Stimulated activated CD8-positive, alpha-beta memory T cell treated with anti-CD3 and anti-CD28 coated beads, Interleukin-4, amount 100 ng/mL, for 1 hour (primary cell): ENCODE results near the gene PFKP.

ENCODE experiments used
- DNase-seq, 2 donors: peaks; one replicate each; pipeline ENCODE4 v3.0.0-alpha.2; 2020; ENCODE audit warnings: low read depth in 2 of 2, low spot score in 1 of 2

Gene PFKP

GRCh38 chr10:3115685-3116084 is 48.3 kb downstream of the PFKP start:
- DNase-seq, result no peak

DNA sequence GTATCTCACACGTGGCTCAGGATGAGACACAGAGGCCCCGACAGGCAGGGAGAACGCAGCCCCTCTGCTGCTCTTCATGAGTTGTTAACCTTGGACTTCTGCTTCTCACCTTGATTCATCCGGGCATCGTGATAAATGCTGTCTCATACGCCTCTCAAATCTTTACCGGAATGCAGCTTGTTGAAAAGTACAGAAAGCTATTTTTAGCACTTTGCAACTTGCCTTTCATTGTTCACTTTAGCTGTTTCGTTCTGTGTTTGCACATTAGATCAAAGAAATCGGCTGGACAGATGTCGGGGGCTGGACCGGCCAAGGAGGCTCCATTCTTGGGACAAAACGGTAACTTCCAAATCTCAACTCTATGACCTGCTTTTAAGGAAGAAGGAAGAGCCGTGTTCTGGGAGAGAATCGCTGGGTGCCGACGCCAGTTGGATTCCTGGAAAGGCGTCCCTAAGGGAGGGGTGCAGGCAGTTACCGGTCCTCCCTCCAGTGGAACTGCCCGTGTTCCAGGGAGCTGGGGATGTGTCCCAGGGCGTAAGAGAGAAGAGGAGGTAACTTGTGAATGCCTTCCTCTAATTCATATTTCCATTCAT is 49.3 kb downstream of the PFKP start:
- DNase-seq, result no peak

GRCh38 chr10:3117486-3117885 is 50.1 kb downstream of the PFKP start:
- DNase-seq, result no peak

- DNase-seq, result no peak
These were observed 51.3 kb downstream of the PFKP start for GRCh38 chr10:3118641-3119091.

GRCh38 chr10:3119796-3120459 is 52.6 kb downstream of the PFKP start:
- DNase-seq, result no peak

DNA sequence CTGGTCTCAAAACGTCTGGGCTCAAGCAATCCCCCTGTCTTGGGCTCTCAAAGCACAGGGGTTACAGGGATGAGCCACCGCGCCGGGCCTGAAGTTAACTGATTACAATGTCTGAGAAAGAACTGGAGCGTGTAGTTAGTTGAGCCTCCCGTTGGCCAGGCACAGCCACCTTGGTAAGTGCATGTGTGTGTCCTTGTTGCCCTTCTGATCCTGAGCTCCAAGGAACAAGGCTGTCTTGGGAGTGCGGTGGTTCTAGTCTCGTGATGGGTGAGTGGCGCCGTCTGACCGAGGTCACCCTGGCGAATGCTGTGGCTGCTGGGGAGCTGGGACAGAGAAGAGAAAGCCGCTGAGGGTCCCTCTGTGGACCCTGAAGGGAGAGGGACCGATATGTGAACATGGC is 54.7 kb downstream of the PFKP start:
- no peak for DNase-seq

GRCh38 chr10:3122486-3123205 is 55.3 kb downstream of the PFKP start:
- DNase-seq, result no peak

- DNase-seq, result no peak
These were observed 56.4 kb downstream of the PFKP start for GRCh38 chr10:3123571-3124411.

GRCh38 chr10:3124412-3125175 is 57.2 kb downstream of the PFKP start:
- no peak for DNase-seq

GRCh38 chr10:3125527-3126170 is 58.3 kb downstream of the PFKP start:
- no peak for DNase-seq

- no peak for DNase-seq
These were observed 58.9 kb downstream of the PFKP start for GRCh38 chr10:3126249-3126648.

GRCh38 chr10:3126741-3127346 is 59.5 kb downstream of the PFKP start:
- DNase-seq, result no peak

DNA sequence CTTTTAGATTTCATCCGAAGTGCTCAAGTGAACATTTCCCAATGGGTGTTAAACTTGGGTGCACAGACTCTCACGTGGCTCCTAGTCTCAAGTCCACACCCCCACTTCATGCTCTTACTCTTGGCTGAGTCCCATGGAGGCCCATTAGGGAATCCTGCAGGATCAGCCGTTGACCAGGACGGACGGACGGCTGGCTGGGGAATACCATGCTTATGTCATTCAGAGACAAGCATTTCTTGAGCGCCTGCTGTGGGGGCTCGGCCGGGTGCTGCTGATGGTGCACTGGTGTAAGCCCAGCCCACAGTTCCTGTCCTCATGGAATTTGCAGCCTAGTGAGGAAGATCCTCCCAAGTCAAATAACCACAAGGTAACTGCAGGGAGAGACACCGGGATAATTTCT is 60.6 kb downstream of the PFKP start:
- no peak for DNase-seq

DNA sequence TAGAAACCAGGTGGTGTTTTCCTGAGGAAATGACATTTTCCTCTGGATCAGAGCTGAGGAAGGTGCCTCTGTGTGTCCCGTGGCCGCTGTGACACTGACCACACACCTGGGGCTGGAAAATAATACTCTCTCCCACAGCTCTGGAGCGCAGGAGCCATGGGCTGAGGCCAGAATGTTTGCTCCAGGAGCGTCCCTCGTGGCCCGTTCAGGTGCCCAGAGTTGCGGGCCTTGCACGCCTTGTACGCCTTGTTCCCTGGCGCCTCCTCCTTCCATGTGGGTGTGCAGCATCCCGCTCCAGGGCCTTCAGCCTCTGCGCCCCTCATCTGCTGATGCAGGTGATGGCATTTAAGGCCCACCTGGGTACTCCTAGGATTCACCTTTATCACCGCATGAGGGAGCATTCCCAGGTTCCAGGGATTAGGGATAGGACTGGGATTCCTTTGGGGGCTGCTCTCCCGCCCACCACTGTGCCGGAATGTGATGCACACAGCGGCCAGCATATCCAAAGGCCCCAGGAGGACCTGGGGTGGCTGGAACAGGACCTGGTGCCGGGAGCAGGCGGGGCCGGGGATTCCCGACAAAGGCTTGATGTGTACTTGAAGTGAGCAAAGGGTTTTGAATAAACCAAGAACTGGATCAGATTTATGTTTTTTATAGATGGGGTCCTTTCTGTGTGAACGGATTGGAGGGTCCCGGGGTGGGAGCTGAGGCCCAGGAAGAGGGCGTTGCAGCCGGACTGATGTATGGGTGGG is 61.2 kb downstream of the PFKP start:
- no peak for DNase-seq

DNA sequence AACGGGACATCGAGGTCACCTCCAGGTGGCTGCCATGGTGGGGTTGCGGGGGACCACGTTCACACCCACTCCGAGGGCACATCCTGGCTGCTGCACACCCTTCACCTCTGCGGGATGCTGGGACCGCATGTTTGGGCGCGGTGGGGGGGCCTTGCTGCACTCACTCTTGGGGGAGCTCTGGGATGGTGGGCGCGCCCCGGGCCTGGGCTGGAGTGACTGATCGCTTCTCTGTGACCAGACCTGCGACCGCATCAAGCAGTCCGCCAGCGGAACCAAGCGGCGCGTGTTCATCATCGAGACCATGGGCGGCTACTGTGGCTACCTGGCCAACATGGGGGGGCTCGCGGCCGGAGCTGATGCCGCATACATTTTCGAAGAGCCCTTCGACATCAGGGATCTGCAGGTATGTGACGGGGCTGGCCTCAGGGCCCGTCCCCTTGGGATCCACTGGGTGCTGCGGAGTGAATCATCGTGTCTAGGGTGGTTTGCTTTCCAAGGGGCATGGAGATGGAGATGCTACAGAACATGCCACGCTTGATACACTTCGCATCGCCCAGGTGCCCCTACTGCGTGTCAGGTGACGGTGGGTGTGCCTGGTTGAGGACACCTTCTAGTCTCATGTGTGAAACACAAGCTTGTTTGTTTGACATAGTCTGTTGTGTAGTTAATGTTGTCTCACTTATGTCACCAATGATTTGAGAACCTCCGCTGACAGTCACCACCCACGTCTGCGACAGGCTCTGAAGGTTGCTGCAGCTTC is 62.4 kb downstream of the PFKP start:
- no peak for DNase-seq

GRCh38 chr10:3131098-3131497 is 63.8 kb downstream of the PFKP start:
- DNase-seq, result no peak

DNA sequence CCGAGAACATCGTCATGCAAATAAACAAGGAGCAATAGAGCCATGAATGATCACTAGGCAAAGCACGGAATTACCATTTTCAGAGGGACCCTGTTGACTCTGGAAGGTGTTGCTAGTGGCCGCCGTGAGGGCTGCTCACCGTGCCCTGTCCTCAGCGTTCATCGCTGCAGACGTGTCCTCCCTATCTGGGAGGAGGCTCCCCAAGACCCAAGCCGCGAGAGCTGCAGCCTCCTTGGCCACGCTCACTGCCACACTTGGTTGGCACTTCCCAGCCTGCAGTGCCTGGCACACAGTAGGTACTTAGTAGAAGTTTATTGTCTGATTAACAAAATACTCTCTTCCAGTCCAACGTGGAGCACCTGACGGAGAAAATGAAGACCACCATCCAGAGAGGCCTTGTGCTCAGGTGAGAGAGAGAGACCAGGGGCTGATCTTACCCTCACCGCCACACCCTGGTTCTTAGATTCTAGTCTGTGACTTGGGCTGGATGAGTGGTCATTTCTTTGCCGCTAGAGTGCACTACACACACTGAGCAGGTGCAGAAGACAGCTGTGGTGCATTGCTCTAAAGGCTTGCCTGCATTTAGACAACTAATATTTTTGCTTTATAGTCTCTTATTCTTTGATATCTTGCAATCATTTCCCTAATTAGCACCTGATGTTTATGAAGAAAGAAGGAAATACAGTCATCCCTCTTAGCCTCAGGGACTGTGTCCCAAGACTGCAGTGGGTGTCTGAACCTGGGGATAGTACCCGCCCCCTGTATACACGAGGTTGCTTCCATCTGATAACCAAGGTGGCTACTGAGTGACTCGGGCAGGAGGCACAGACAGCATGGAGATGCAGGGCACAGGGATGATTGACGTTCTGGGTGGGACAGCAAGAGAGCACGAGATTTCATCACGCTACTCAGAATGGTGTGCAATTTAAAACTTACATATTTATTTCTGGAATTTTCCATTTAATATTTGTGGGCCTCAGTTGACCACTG is 65.0 kb downstream of the PFKP start:
- no peak for DNase-seq
